ENCODE results near the gene MTCL3.

Gene MTCL3

DNA sequence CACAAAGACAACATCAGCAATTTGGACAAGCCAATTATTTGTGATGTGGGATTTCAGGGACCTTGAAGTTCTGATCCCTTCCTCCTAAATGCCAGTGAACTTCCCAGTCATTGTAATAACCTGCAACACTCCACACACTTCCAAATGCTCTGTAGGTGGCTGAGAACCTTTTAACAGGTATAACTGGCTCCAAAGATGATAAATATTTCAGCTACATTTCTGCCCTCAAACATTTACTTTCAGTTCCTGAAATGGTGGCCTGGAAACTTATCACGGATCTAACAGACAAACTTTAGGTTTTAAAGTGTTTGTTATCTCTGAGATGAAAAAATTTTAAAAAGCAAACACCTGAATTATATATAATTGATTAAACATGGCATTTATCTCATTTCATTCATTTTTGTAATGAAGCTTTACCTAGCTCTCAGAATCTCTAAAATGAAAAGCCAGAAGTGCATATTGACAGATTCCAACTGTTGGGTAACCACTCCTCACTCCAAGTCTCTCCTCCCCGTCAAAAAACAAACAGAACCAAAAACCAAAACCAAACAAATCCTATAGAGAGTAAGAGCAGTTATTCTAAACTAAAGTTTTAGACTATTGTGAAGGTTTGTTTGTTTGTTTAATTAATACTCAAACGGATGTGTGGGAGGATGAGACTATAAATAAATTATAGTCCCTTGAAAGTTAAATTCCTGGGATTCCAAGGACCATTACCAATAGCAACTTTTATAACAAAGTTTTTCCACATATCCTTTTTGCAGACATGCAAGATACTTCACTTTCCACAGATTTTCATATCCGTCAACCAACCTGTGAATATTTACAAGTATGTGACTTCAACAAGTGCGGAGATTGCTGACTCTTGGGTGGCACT, 47.5 kb downstream of the MTCL3 start:
- FAIRE-seq: no peak
- DNase-seq (ENCODE audit: low spot score): no peak

- no peak for FAIRE-seq
- no peak for DNase-seq (ENCODE audit: low spot score)
These were observed 50.2 kb downstream of the MTCL3 start for GRCh38 chr6:127468936-127469335.

- no peak for FAIRE-seq
- DNase-seq (ENCODE audit: low spot score): no peak
These were observed 52.7 kb downstream of the MTCL3 start for GRCh38 chr6:127466416-127466815.

- FAIRE-seq (no peak), DNase-seq (ENCODE audit: low spot score) (peak; percentile 70)
These were observed 54.2 kb downstream of the MTCL3 start for GRCh38 chr6:127464881-127465459.

DNA sequence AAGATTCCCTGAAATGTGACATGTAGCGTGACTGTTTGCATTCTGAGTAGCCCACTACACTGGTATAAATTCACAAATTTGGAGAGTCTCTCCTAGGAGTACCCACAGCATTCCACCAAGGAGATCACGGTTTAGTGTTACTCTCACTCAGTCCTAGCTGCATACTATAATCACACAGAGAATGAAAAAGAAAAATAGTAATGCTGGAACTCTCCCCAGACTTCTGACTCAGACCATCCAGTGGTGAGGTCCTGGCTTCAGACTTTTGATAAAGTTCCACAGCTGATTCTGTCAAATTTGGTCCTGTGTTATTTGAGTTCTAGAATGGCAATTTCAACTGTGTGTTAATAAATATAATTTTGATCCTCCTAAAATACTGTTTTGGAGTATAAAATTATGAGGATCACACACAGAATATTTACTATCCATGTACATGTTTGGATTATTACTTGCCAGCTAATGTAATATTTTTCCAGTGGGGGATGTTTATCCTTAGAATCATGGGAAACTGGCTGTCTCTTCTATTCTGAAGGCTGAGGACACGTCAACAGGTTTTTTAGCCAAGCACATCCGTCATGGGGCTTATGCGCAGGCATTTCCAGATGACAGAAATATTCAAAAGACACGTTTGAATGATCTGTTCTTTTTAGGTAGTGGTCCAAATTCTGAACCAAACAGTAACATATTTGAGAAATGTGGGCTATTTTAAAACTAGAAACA, 54.8 kb downstream of the MTCL3 start:
- FAIRE-seq (no peak), DNase-seq (ENCODE audit: low spot score) (no peak)

DNA sequence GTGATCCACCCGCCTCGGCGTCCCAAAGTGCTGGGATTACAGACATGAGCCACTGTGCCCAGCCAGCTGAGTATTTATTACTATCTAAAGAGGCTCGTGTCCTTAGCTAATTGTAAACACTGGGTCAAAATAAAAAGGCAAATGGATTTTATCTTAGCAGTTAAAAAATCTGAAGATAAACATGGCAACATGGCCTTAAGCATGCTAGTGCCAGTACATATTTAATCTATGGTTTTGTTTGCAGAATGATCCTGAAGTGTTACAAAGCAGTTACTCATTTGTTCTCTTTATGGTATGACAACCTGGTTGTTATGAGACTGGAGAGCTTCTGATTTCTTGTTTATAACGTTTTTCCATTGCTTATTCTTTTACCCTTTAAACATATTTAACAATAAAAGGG, 56.1 kb downstream of the MTCL3 start:
- DNase-seq (ENCODE audit: low spot score) (no peak), FAIRE-seq (no peak)

GRCh38 chr6:127462376-127462775, 56.8 kb downstream of the MTCL3 start:
- FAIRE-seq: no peak
- DNase-seq (ENCODE audit: low spot score): no peak

- DNase-seq (ENCODE audit: low spot score) (no peak), FAIRE-seq (no peak)
These were observed 58.7 kb downstream of the MTCL3 start for GRCh38 chr6:127460465-127460864.

DNA sequence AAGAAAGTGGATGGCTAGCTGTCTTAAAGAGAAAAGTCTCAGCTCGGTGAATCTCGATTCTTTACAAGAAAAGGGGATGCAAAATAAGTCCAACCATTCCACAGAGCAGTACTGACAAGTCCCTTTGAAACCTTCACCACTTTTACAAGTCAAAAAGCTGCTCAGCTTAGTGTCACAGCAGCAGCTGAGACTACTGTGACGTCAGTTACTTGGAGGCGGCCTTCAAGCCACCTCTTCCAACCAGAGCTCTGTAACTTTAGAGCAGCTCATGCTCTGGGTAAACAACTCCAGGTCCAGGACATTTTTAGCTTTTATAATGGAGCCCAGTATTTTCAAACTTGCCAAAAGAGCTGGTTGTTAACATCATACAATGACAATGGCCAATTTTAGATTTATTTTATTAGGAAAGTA, 59.9 kb downstream of the MTCL3 start, which contains the start of gene KIAA0408:
KIAA0408 (minus strand) TSS at position 159 of the 411 bp plus-strand sequence. CDS start 5,408 bp downstream, outside the sequence.
- DNase-seq (ENCODE audit: low spot score) (no peak), FAIRE-seq (no peak)

DNA sequence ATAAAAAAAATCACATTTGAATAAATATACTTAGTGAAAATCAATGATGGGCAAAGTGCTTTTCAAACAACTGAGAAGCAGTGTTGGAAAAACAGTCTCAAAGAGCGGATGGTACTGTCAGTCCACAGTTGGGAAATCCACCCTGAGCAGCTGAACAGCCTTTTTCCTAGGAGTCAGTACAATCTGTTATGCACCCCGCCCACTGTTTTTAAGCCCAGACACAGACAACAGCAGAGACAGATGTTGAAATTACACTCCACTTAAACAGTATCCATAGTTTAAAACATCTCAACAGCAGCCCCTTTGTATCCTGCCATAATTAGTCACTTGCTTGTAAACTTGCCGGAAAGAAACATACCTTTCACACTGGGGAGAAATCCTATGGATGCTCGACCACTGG, 60.3 kb downstream of the MTCL3 start:
- FAIRE-seq (no peak), DNase-seq (ENCODE audit: low spot score) (no peak)

- FAIRE-seq (no peak), DNase-seq (ENCODE audit: low spot score) (no peak)
These were observed 60.9 kb downstream of the MTCL3 start for GRCh38 chr6:127458222-127458621.

DNA sequence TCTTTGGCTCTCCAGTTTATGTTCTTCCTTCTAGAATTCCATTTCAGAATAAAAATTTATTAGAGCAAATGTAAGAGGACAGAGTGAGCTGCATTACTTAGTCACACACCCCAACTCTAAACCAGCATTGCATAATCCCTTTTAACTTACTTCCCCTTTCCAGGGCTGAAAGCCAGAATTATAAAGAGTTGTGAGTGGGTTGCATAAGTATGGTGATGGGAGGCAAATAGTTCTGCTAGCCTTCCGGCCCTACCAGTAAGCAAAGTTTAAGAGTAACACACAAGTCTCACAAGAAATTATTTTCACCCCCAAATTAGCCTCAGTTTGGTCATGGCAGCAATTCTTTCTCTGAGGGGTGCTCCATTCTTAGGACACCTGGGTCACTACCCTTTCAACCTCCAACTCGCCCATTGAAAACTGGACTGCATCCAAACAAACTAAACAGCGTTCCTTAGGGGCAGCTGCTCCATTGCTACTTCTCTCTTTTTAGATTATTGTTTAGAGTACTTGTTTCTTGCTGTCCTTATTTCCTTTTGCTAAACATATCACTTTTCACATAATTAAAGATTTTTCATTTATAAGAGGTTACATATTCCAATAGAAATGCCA, 61.6 kb downstream of the MTCL3 start:
- no peak for DNase-seq (ENCODE audit: low spot score)

GRCh38 chr6:127456465-127456864, 62.7 kb downstream of the MTCL3 start:
- no peak for FAIRE-seq
- no peak for DNase-seq (ENCODE audit: low spot score)

More for the DNA sequence above, 61.6 kb downstream of the MTCL3 start:
- FAIRE-seq: no peak

DNA sequence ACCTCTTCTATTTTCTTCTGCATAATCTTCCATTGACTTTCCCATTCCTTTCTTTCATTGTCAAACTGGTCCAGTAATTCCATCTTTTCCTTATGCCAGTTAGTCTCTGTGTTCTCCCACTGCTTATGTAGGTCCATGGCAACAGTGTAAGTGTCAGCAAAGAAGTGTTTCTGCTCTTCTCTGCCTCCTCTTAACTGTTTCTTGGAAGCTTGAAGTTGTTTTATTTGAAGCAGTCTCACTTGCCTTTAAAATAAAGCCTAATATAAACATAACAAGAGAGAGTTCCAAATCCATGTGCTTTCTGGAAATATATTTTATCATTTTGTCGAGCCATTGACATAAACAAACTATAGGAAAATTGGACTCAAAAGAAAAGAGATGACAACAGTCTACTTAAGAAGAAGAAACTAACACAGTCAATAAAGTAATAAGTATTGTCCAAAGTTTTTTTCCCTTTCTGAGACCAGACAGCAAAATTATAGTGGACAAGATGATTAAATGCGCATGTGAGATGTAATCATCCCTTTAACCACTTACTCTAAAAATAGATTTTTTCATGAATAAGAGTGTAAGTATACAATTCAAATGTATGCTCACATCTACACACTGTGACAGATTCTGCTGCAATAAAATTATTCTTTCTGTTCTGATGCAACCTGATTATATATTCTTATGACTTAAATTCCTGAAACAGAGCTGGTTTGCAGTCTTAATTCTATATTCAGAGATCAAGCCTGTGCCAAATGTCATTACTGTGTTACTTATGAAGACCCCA, 65.1 kb downstream of the MTCL3 start:
- no peak for DNase-seq (ENCODE audit: low spot score)
- no peak for FAIRE-seq

GRCh38 chr6:127452803-127453202, 66.3 kb downstream of the MTCL3 start:
- FAIRE-seq: no peak
- no peak for DNase-seq (ENCODE audit: low spot score)

- DNase-seq (ENCODE audit: low spot score): no peak
- no peak for FAIRE-seq
These were observed 67.7 kb downstream of the MTCL3 start for GRCh38 chr6:127451388-127451787.

- FAIRE-seq (no peak), DNase-seq (ENCODE audit: low spot score) (no peak)
These were observed 71.4 kb downstream of the MTCL3 start for GRCh38 chr6:127447780-127448179.

GRCh38 chr6:127446356-127446755, 72.8 kb downstream of the MTCL3 start:
- no peak for DNase-seq (ENCODE audit: low spot score)
- FAIRE-seq: no peak

DNA sequence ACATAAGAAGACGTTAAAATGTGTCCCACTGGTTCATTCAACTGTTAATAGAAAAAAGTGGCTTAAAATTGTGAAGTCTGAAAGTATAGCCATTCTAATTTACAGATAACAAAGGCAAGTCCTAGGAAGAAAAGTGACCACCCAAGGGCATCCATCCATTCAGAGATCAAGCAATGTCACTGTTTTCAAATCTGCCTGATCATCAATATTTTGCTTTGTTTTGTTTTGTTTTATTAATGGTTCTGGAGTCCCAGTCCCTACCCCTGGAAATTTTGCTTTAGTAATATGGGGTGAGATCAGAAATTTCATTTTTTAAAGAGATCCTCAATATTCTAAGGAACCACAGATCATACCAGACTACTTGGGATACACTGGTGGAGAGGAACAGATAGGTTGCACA, 77.3 kb downstream of the MTCL3 start:
- no peak for FAIRE-seq

DNA sequence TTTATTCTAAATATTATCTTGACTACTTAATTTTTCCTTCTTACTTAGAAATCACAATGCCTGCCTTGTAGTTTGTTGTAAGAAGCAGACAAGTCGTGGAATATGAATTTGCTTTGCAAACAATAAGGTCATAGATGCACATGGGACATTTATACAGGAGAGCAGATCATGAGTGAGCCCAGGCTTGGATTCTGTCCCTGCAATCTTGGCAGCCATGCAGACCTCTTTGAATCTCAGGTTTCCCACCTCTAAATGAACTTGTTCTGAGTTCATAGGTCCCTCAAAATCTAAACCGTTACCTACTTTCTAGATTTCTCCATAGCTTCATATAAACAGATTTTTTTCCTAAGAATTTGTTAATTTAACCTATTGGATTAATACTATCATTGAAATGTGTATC, 79.4 kb downstream of the MTCL3 start:
- no peak for FAIRE-seq
- no peak for DNase-seq (ENCODE audit: low spot score)

More for the DNA sequence above, 77.3 kb downstream of the MTCL3 start:
- no peak for DNase-seq (ENCODE audit: low spot score)

DNA sequence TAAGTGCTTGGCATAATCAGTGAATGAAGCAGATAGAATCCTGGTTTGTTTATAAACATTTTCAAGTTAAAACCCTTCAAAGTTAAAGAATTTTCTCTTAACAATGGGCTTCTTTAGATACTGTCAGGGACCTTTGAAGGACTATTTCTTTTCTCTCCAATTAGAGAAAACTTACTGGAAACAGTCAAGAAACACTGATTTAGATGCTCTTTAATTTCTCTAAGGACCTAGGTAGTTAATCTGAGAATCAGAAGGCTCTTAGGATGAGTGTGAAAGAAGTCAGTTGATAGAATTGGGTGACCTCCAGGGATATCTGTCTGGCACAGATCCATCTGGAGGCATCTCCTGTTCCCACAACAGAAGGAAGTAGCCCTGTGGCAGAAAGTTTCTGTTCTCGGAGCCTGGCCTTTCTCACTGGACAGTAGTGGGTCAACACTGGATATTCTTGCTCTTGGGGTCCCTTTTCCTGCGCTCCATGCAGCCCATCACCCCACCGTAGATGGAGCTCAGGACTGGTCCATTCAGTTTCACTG, 82.5 kb downstream of the MTCL3 start:
- DNase-seq (ENCODE audit: low spot score) (peak; percentile 5), FAIRE-seq (no peak)

All from urothelium cell line (cell line).